Panc1 (cell line): ENCODE data around the gene ZFAND6. TPM values are rescaled to one million over a fixed set of nuclear protein-coding genes. Genes with fewer than 3 reads are reported as not detected.

Experiments
- ATAC-seq: fragments of 200-7000 bp; cut with Tn5 transposase; 2 replicates; pipeline ENCODE4 v1.9.1; 2020; ENCODE audit warnings: mild to moderate bottlenecking, moderate library complexity
- BruUV-seq: library from RNA; stranded (reverse); fragments of 400-500 nt; replicated peaks from 2 replicates; lab custom pipeline; 2021; lab: Mats Ljungman, UMichigan
- CTCF ChIA-PET: fragments of 300-600 bp; sonication (Branson Sonifier 250); formaldehyde crosslinking; loops from one replicate; lab custom pipeline; 2022; ENCODE audit warnings: antibody characterized with exemption; lab: Charles Lee
- POLR2A ChIA-PET: fragments of 300-600 bp; sonication (Branson Sonifier 250); formaldehyde crosslinking; loops from one replicate; lab custom pipeline; 2022; ENCODE audit warnings: antibody characterized with exemption; lab: Charles Lee
- DNase-seq: peaks from one replicate; pipeline ENCODE4 v3.0.0-alpha.2; 2010; ENCODE audit warnings: low read depth, low spot score
- H3K27ac ChIP-seq: 2 replicates; pipeline ENCODE4 v1.5.1; 2011; ENCODE audit warnings: mild to moderate bottlenecking, low read length, inconsistent platforms
- H3K27me3 ChIP-seq: fragments of 200-500 bp; sonication (Bioruptor generic); 2 replicates; pipeline ENCODE4 v1.6.0; 2014; ENCODE audit warnings: low read length, inconsistent platforms; ENCODE audit not compliant: control insufficient read depth, insufficient read depth
- H3K36me3 ChIP-seq: fragments of 200-500 bp; sonication (Bioruptor generic); 2 replicates; pipeline ENCODE4 v1.5.1; 2014; ENCODE audit warnings: inconsistent platforms, mild to moderate bottlenecking, low read length, moderate library complexity; ENCODE audit not compliant: control insufficient read depth, insufficient read depth
- H3K4me1 ChIP-seq: 2 replicates; pipeline ENCODE4 v1.5.1; 2011; ENCODE audit warnings: inconsistent platforms, mild to moderate bottlenecking, low read length, moderate library complexity; ENCODE audit not compliant: control insufficient read depth, insufficient read depth
- H3K4me3 ChIP-seq, 2 experiments: 2 replicates each; pipeline ENCODE4 v1.5.1; 2011 to 2012; ENCODE audit warnings: low read depth in 2 of 2, low read length in 2 of 2, mild to moderate bottlenecking in 2 of 2, inconsistent platforms in 1 of 2, moderate library complexity in 1 of 2
- H3K9me3 ChIP-seq: fragments of 200-500 bp; sonication (Bioruptor generic); 2 replicates; pipeline ENCODE4 v1.5.1; 2014; ENCODE audit warnings: low read depth, mild to moderate bottlenecking, inconsistent platforms, low read length, moderate library complexity; ENCODE audit not compliant: control insufficient read depth, insufficient read depth
- POLR2AphosphoS5 ChIP-seq: IDR thresholded peaks from 2 replicates; pipeline ENCODE4 v1.6.1; 2012; ENCODE audit warnings: mild to moderate bottlenecking, low read depth, low read length, moderate library complexity
- SIN3A ChIP-seq: IDR thresholded peaks from 2 replicates; pipeline ENCODE4 v1.6.1; 2012; ENCODE audit warnings: low read depth, mild to moderate bottlenecking, low read length, moderate library complexity, borderline replicate concordance; ENCODE audit not compliant: insufficient read depth
- TCF7L2 ChIP-seq: IDR thresholded peaks from 2 replicates; pipeline ENCODE4 v1.6.1; 2011; ENCODE audit warnings: mild to moderate bottlenecking, low read depth, low read length, inconsistent platforms
- in situ Hi-C: cut with HindIII; loops from 2 replicates; pipeline ENCODE4 v1.10.0; 2016; ENCODE audit warnings: low sequenced_read_pairs, low pct_unique_long_range_greater_than_20kb
- intact Hi-C: fragments of 100-400 bp; cut with micrococcal nuclease; formaldehyde crosslinking; loops from one replicate; pipeline ENCODE4 v1.10.0; 2022; ENCODE audit not compliant: unreplicated experiment
- total RNA-seq: library from RNA; stranded (reverse); gene quantifications from one replicate; pipeline ENCODE4 v1.2.1, GENCODE V29; 2021; ENCODE audit not compliant: unreplicated experiment
- TF ChIP-seq, protein P1 (sequence below): fragments of 450-650 bp; IDR thresholded peaks from 2 replicates; pipeline ENCODE4 v1.5.1; 2017; ENCODE audit warnings: mild to moderate bottlenecking
- TF ChIP-seq, protein P2 (sequence below), 2 experiments: IDR thresholded peaks; 2 replicates each; pipeline ENCODE4 v1.6.1; 2011 to 2012; ENCODE audit warnings: low read depth in 2 of 2, control low read depth in 1 of 2, low read length in 1 of 2, mild to moderate bottlenecking in 1 of 2, moderate library complexity in 1 of 2; ENCODE audit not compliant: insufficient read depth in 1 of 2

The ZFAND6 gene
- total RNA-seq, 1 experiment from 2014 or later, result 73.0 TPM

- BruUV-seq, result no TSS peak
- DNase-seq, result no peak
These were observed 83.2 kb downstream of the ZFAND6 start for GRCh38 chr15:80142646-80143045.

GRCh38 chr15:80151148-80151547, 91.7 kb downstream of the ZFAND6 start:
- POLR2A ChIA-PET, result no interaction called here
- no peak for DNase-seq
- Histone ChIP-seq H3K36me3 (no peaks in the 10 kb centered on the region), H3K4me3 (no peak overlapping the region), H3K27ac (no peak overlapping the region), H3K27me3 (no peaks in the 10 kb centered on the region), H3K4me1 (peaks cover 22% of the 10 kb centered on the region), H3K9me3 (no peaks in the 10 kb centered on the region)
- no peak for ATAC-seq
- BruUV-seq, result no TSS peak
- CTCF ChIA-PET, result interaction anchor here (0.5 to 1.2 kb wide), 2 partner anchors 12 to 44 kb away, joined by 3 to 6 read pairs; no protein-coding TSS in a partner anchor
- in situ Hi-C loops, result no loop called here
- intact Hi-C loops, result no loop called here
- no peak for TF ChIP-seq POLR2AphosphoS5
- TF ChIP-seq, protein P1, sequence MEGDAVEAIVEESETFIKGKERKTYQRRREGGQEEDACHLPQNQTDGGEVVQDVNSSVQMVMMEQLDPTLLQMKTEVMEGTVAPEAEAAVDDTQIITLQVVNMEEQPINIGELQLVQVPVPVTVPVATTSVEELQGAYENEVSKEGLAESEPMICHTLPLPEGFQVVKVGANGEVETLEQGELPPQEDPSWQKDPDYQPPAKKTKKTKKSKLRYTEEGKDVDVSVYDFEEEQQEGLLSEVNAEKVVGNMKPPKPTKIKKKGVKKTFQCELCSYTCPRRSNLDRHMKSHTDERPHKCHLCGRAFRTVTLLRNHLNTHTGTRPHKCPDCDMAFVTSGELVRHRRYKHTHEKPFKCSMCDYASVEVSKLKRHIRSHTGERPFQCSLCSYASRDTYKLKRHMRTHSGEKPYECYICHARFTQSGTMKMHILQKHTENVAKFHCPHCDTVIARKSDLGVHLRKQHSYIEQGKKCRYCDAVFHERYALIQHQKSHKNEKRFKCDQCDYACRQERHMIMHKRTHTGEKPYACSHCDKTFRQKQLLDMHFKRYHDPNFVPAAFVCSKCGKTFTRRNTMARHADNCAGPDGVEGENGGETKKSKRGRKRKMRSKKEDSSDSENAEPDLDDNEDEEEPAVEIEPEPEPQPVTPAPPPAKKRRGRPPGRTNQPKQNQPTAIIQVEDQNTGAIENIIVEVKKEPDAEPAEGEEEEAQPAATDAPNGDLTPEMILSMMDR, result no peak
- TF ChIP-seq TCF7L2, result no peak
- TF ChIP-seq, protein P2, sequence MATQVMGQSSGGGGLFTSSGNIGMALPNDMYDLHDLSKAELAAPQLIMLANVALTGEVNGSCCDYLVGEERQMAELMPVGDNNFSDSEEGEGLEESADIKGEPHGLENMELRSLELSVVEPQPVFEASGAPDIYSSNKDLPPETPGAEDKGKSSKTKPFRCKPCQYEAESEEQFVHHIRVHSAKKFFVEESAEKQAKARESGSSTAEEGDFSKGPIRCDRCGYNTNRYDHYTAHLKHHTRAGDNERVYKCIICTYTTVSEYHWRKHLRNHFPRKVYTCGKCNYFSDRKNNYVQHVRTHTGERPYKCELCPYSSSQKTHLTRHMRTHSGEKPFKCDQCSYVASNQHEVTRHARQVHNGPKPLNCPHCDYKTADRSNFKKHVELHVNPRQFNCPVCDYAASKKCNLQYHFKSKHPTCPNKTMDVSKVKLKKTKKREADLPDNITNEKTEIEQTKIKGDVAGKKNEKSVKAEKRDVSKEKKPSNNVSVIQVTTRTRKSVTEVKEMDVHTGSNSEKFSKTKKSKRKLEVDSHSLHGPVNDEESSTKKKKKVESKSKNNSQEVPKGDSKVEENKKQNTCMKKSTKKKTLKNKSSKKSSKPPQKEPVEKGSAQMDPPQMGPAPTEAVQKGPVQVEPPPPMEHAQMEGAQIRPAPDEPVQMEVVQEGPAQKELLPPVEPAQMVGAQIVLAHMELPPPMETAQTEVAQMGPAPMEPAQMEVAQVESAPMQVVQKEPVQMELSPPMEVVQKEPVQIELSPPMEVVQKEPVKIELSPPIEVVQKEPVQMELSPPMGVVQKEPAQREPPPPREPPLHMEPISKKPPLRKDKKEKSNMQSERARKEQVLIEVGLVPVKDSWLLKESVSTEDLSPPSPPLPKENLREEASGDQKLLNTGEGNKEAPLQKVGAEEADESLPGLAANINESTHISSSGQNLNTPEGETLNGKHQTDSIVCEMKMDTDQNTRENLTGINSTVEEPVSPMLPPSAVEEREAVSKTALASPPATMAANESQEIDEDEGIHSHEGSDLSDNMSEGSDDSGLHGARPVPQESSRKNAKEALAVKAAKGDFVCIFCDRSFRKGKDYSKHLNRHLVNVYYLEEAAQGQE (IDR thresholded peaks at IDR 0.05; ENCODE audit: insufficient read depth in 1 of 2, low read depth in 2 of 2, low read length in 1 of 2), result no peak

More at GRCh38 chr15:80142646-80143045, 83.2 kb downstream of the ZFAND6 start:
- CTCF ChIA-PET, result no interaction called here
- Histone ChIP-seq H3K27me3 (no peaks in the 10 kb centered on the region), H3K36me3 (no peaks in the 10 kb centered on the region), H3K4me1 (no peaks in the 10 kb centered on the region), H3K4me3 (no peak overlapping the region), H3K9me3 (no peaks in the 10 kb centered on the region), H3K27ac (no peak overlapping the region)
- TF ChIP-seq, protein P1, result no peak
- TF ChIP-seq TCF7L2, result no peak
- no peak for TF ChIP-seq SIN3A
- TF ChIP-seq, protein P2 (IDR thresholded peaks at IDR 0.05; ENCODE audit: insufficient read depth in 1 of 2, low read depth in 2 of 2, low read length in 1 of 2), result no peak
- no peak for TF ChIP-seq POLR2AphosphoS5
- POLR2A ChIA-PET, result no interaction called here
- in situ Hi-C loops (no loop called here), intact Hi-C loops (no loop called here)
- no peak for ATAC-seq
